NB4 (cell line): ENCODE results near the gene GALNT10.

ENCODE experiments used
- DNase-seq: peaks from one replicate; pipeline ENCODE4 v3.0.0; 2010; ENCODE audit warnings: low read depth
- H3K4me3 ChIP-seq: one replicate; pipeline ENCODE4 v1.5.1; 2011; ENCODE audit warnings: mild to moderate bottlenecking, low read depth, low read length, moderate library complexity
- MYC ChIP-seq: IDR thresholded peaks from 2 replicates; pipeline ENCODE4 v1.6.1; 2011; ENCODE audit warnings: low read depth, low read length
- POLR2A ChIP-seq: IDR thresholded peaks from 2 replicates; pipeline ENCODE4 v1.6.1; 2011; ENCODE audit warnings: mild to moderate bottlenecking; ENCODE audit not compliant: insufficient read length; ENCODE audit errors: extremely low read depth
- TF ChIP-seq, protein P1 (sequence below): IDR thresholded peaks from 2 replicates; pipeline ENCODE4 v1.6.1; 2011; ENCODE audit warnings: low read depth, low read length
- TF ChIP-seq, protein P2 (sequence below): IDR thresholded peaks from one replicate; pipeline ENCODE4 v1.5.1; 2012; ENCODE audit warnings: low read depth, low read length

The GALNT10 gene

DNA sequence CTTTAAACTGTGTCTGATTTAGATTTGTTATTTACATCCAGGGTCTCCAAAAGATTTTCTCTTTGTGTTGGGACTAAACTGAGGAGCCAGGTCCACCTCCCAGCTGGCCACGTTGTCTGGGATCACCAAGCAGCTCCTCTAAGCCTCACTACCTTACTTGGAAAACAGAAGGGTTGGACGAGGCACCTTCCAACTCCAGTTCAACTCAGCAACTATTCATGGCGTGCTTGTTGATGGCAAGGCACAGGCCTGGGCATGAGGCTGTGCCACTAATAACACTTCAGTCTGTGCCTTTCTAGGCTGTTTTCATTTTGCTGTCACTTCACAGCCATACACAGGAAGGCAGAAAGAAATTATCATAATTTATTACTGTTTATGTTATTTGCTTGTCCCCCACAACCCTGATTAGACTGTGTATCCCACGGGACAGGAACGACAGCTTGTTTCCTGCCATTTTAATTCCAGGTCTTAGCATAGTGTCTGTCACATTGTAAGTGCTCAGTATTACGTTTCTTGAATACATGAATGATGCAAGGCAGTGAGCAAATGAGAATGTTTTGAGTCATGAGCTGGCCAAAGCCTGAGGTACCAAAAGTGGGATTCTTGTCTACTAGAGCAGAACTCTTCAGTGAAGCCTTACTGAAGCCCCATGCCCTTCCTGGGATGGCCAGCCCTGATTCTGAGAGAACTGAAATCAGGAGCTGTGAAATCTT is 125.8 kb downstream of the GALNT10 start:
- no peak overlapping the region for H3K4me3 ChIP-seq
- TF ChIP-seq, protein P1, sequence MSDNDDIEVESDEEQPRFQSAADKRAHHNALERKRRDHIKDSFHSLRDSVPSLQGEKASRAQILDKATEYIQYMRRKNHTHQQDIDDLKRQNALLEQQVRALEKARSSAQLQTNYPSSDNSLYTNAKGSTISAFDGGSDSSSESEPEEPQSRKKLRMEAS: no peak
- DNase-seq: no peak

GRCh38 chr5:154317916-154318315 is 127.4 kb downstream of the GALNT10 start:
- no peak overlapping the region for H3K4me3 ChIP-seq
- TF ChIP-seq, protein P1: no peak
- TF ChIP-seq POLR2A: no peak
- TF ChIP-seq MYC: no peak
- DNase-seq: no peak

DNA sequence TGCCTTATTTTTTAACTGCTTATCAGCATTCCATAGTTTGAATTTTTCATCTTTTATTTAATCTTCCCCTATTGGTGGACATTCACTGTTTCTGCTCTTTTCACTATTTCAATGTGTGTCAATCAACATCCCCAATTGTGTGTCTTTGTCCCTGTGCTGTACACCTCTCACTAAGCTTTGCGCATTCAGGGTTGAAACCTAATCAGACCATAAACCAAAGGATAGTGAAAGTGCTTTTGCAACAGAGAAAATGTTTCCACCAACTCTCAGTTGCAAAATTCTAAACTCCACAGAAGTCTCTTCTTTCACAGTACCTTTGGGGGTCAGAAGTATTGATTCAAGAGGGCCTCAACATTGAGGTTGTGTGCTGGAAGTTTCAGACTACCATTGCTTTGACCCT is 128.2 kb downstream of the GALNT10 start:
- DNase-seq: no peak
- no peak overlapping the region for H3K4me3 ChIP-seq
- TF ChIP-seq, protein P2, sequence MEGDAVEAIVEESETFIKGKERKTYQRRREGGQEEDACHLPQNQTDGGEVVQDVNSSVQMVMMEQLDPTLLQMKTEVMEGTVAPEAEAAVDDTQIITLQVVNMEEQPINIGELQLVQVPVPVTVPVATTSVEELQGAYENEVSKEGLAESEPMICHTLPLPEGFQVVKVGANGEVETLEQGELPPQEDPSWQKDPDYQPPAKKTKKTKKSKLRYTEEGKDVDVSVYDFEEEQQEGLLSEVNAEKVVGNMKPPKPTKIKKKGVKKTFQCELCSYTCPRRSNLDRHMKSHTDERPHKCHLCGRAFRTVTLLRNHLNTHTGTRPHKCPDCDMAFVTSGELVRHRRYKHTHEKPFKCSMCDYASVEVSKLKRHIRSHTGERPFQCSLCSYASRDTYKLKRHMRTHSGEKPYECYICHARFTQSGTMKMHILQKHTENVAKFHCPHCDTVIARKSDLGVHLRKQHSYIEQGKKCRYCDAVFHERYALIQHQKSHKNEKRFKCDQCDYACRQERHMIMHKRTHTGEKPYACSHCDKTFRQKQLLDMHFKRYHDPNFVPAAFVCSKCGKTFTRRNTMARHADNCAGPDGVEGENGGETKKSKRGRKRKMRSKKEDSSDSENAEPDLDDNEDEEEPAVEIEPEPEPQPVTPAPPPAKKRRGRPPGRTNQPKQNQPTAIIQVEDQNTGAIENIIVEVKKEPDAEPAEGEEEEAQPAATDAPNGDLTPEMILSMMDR: no peak
- TF ChIP-seq MYC (no peak), POLR2A (no peak)
- TF ChIP-seq, protein P1: no peak

GRCh38 chr5:154319736-154320135 is 129.2 kb downstream of the GALNT10 start:
- no peak for DNase-seq
- TF ChIP-seq, protein P1: no peak
- TF ChIP-seq, protein P2: no peak
- no peak for TF ChIP-seq MYC
- TF ChIP-seq POLR2A: no peak
- no peak overlapping the region for H3K4me3 ChIP-seq

DNA sequence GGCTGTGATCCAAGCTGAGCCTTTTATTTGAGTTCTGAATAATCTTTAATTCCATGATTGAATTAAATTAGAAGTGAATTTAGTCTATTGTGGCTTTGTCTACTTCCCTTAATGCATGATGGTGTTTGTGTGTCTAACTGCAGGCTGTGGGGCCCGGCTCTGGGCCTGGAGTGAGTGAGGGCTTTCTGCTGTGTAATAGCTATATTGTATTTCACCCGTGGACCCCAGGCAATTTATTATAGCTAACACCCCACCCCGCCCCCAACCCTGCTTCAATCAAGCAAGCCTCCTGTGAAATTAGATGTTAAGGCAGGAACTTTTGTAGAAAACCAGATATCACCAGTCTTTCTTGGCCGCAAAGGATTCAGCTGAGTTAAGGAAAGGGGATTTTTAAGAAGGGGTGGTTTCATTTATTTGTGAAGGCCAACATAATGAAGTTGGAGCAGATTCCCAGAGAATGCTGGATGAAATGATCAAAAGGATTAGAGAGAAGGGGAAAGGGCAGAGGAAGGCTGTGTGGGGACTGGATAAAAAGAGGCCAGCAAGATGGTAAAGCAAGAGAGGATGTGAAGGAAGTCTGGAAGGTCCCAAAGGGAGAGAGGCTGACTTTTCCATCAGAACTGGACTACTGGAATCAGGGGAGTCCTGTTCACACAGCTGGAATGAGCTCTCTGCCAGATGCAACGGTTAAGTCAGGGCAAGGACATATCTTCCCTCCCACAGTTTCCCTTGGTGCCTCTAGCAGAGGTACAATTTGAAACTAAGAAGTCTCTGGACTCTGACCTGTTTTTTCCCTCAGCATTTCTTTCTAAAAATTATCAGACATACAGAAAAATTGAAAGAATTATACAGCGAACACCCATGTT is 129.9 kb downstream of the GALNT10 start:
- no peak for DNase-seq
- TF ChIP-seq, protein P1: no peak
- no peak for TF ChIP-seq POLR2A
- TF ChIP-seq MYC: no peak
- TF ChIP-seq, protein P2: no peak
- no peak overlapping the region for H3K4me3 ChIP-seq

DNA sequence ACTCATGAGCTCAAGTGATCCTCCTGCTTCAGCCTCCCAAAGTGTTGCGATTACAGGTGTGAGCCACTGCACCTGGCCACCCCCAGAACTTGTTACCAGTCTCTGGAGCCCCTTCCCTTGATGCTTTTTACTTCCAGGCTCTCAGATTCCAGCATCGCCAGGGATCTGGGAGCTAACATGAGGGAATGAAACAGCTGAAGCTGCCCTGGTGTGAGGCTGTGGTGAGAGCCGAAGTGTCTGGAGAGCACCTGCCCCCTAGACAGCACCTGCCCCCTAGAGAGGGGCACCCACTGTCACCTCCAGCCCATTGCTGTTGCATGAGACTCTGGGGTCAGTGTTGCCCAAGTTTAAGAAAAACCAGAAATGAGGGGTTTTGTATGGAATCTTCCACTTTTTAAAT is 131.0 kb downstream of the GALNT10 start:
- no peak overlapping the region for H3K4me3 ChIP-seq
- TF ChIP-seq MYC: no peak
- TF ChIP-seq, protein P1: no peak
- TF ChIP-seq POLR2A: no peak
- TF ChIP-seq, protein P2: no peak
- DNase-seq: no peak
